ENCODE data around the gene ADAMTS12.

Gene ADAMTS12

GRCh38 chr5:33828626-33829308 lies 63.0 kb downstream of the ADAMTS12 start:
- H3K4me1 Mint-ChIP-seq: peaks cover 10% of the 10 kb centered on the region
- H3K27ac Mint-ChIP-seq: no peak overlapping the region
- peaks cover 3% of the 10 kb centered on the region for H3K27me3 Mint-ChIP-seq (ENCODE audit: low read depth, poor library complexity)
- H3K36me3 Mint-ChIP-seq (ENCODE audit: low read depth): no peaks in the 10 kb centered on the region
- no peak for TF ChIP-seq CTCF (IDR thresholded peaks at IDR 0.05)
- H3K4me3 Mint-ChIP-seq: no peak overlapping the region
- no peak for DNase-seq
- no peaks in the 10 kb centered on the region for H3K9me3 Mint-ChIP-seq

GRCh38 chr5:33827885-33828284 lies 63.9 kb downstream of the ADAMTS12 start:
- Mint-ChIP-seq H3K36me3 (ENCODE audit: low read depth) (no peaks in the 10 kb centered on the region), H3K4me1 (peaks cover 10% of the 10 kb centered on the region), H3K9me3 (no peaks in the 10 kb centered on the region), H3K4me3 (no peak overlapping the region), H3K27me3 (ENCODE audit: low read depth, poor library complexity) (peaks cover 3% of the 10 kb centered on the region), H3K27ac (no peak overlapping the region)
- no peak for TF ChIP-seq CTCF (IDR thresholded peaks at IDR 0.05)
- DNase-seq: no peak

GRCh38 chr5:33827018-33827707 lies 64.6 kb downstream of the ADAMTS12 start:
- Mint-ChIP-seq H3K9me3 (no peaks in the 10 kb centered on the region), H3K36me3 (ENCODE audit: low read depth) (no peaks in the 10 kb centered on the region), H3K27ac (no peak overlapping the region), H3K4me3 (no peak overlapping the region), H3K27me3 (ENCODE audit: low read depth, poor library complexity) (peaks cover 3% of the 10 kb centered on the region), H3K4me1 (peaks cover 10% of the 10 kb centered on the region)
- TF ChIP-seq CTCF (IDR thresholded peaks at IDR 0.05): no peak
- DNase-seq: no peak

- no peak for DNase-seq
- Mint-ChIP-seq H3K36me3 (ENCODE audit: low read depth) (peaks cover 6% of the 10 kb centered on the region), H3K4me1 (peaks cover 7% of the 10 kb centered on the region), H3K9me3 (peaks cover 8% of the 10 kb centered on the region), H3K27ac (no peak overlapping the region), H3K27me3 (ENCODE audit: low read depth, poor library complexity) (peaks cover 3% of the 10 kb centered on the region), H3K4me3 (no peak overlapping the region)
- no peak for TF ChIP-seq CTCF (IDR thresholded peaks at IDR 0.05)
Measured at GRCh38 chr5:33824516-33825195, 67.1 kb downstream of the ADAMTS12 start.

GRCh38 chr5:33817301-33817700 lies 74.5 kb downstream of the ADAMTS12 start:
- Mint-ChIP-seq H3K9me3 (peaks cover 16% of the 10 kb centered on the region), H3K4me1 (peaks cover 13% of the 10 kb centered on the region), H3K4me3 (no peak overlapping the region), H3K27ac (no peak overlapping the region), H3K27me3 (ENCODE audit: low read depth, poor library complexity) (no peaks in the 10 kb centered on the region), H3K36me3 (ENCODE audit: low read depth) (peaks cover 16% of the 10 kb centered on the region)
- no peak for TF ChIP-seq CTCF (IDR thresholded peaks at IDR 0.05)
- DNase-seq: no peak
